Central memory CD8-positive, alpha-beta T cell (primary cell): Measurements from ENCODE around the gene POLR3E.

Experiments used
- ATAC-seq: fragments of 150-1000 bp; cut with Tn5 transposase; replicated peaks from 2 replicates; pipeline ENCODE4 v1.10.0; 2022; ENCODE audit warnings: mild to moderate bottlenecking, moderate FRiP score, moderate number of reproducible peaks; ENCODE audit not compliant: poor library complexity, severe bottlenecking; ENCODE audit errors: extremely low read depth
- DNase-seq, 2 donors: peaks; one replicate each; pipeline ENCODE4 v3.0.0; 2021; ENCODE audit warnings: low spot score in 2 of 2
- H3K27ac Mint-ChIP-seq: one replicate; pipeline ENCODE4 v1.8.0; 2022; ENCODE audit warnings: low read depth, mild to moderate bottlenecking, moderate library complexity, mixed read lengths
- H3K27me3 Mint-ChIP-seq: one replicate; pipeline ENCODE4 v1.8.0; 2022; ENCODE audit warnings: mixed read lengths
- H3K36me3 Mint-ChIP-seq: one replicate; pipeline ENCODE4 v1.8.0; 2022; ENCODE audit warnings: mild to moderate bottlenecking, moderate library complexity, mixed read lengths; ENCODE audit not compliant: insufficient read depth
- H3K4me1 Mint-ChIP-seq: one replicate; pipeline ENCODE4 v1.8.0; 2022; ENCODE audit warnings: mixed read lengths
- H3K4me3 Mint-ChIP-seq: one replicate; pipeline ENCODE4 v1.8.0; 2022; ENCODE audit warnings: mild to moderate bottlenecking, moderate library complexity, mixed read lengths
- H3K9me3 Mint-ChIP-seq: one replicate; pipeline ENCODE4 v1.8.0; 2022; ENCODE audit warnings: mixed read lengths

The POLR3E gene

DNA sequence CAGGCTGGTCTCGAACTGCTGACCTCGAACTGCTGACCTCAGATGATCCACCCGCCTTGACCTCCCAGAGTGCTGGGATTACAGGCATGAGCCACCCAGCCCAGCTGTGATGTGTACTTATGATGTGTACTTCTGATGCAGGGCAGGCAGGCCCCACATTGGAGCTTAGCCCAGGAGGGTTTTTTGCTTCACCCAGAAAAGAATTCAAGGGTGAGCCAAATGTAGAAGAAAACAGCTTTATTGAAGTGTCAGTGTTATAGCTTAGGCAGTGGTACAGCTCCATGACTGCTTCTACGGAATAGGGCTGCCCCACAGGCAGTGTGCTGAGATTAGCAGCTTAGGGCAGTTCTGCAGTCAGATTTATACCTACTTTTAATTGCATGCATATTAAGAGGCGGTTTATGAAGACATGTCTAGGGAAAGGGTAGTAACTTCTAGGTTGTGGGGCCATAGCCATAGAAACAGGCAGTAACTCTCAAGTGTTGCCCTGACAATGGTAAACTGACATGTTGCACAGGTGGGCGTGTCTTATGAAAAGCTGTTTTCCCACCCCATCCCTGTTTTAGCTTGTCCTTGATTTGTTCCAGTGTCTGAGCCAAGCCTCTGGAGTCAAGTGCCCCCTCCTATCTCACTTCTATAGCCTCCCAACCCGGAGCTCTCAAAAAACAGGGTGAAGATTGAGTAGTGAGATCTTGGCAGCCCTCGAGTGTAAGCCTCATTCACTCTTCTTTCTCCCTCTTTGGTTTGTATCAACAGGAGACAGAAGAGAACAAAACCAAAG, 24.1 kb upstream of the POLR3E start:
- DNase-seq (no peak), ATAC-seq (no peak)
- peaks cover 17% of the 10 kb centered on the region for H3K36me3 Mint-ChIP-seq
- no peaks in the 10 kb centered on the region for H3K4me1 Mint-ChIP-seq
- H3K27me3 Mint-ChIP-seq, result no peaks in the 10 kb centered on the region
- H3K9me3 Mint-ChIP-seq, result no peaks in the 10 kb centered on the region
- H3K27ac Mint-ChIP-seq, result no peak overlapping the region
- H3K4me3 Mint-ChIP-seq, result no peak overlapping the region

- Mint-ChIP-seq H3K4me3 (no peak overlapping the region), H3K9me3 (no peaks in the 10 kb centered on the region), H3K36me3 (peaks cover 17% of the 10 kb centered on the region), H3K4me1 (no peaks in the 10 kb centered on the region), H3K27ac (no peak overlapping the region), H3K27me3 (no peaks in the 10 kb centered on the region)
- DNase-seq (no peak), ATAC-seq (no peak)
Observed at GRCh38 chr16:22274916-22275315, 22.3 kb upstream of the POLR3E start.

DNA sequence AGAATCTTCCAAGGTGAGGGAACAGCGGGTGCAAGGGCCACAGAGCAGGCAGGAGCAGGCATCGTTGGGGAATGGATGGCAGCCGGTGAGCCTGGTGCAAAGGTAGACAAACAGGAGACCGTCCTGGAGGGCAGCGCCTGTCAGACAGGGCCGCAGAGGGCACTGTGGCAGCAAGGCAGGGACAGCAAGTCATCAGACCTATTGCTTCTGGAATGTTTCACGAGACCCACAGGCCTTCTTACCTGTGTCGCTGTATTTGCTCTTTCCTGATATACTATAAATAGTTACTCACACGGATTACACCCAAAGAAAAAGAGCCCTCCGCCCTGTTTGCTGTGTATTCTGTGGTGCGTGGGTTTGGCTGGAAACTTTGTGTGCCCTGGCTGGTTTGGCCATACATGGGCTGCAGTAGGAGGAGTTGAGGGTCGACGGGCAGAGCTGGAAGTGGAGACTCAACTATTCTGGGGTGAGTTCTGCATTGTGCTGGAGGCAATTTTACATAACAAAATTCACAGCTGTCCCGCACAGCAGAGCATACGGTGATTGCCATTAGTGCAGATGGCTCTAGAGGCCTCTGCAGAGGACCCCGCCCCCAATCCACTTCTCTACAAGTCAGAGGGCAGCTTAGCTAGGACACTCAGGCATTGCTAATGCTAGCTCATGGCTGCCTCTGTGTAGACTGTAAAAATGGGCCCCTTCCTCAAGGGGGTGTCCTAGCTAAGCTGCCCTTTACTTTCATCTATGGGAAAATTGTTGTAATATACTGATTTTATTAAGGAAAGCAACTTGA, 18.6 kb upstream of the POLR3E start:
- H3K27ac Mint-ChIP-seq, result no peak overlapping the region
- H3K9me3 Mint-ChIP-seq, result no peaks in the 10 kb centered on the region
- no peak overlapping the region for H3K4me3 Mint-ChIP-seq
- no peaks in the 10 kb centered on the region for H3K4me1 Mint-ChIP-seq
- H3K27me3 Mint-ChIP-seq, result no peaks in the 10 kb centered on the region
- ATAC-seq (no peak), DNase-seq (no peak)
- H3K36me3 Mint-ChIP-seq, result peaks cover 17% of the 10 kb centered on the region

DNA sequence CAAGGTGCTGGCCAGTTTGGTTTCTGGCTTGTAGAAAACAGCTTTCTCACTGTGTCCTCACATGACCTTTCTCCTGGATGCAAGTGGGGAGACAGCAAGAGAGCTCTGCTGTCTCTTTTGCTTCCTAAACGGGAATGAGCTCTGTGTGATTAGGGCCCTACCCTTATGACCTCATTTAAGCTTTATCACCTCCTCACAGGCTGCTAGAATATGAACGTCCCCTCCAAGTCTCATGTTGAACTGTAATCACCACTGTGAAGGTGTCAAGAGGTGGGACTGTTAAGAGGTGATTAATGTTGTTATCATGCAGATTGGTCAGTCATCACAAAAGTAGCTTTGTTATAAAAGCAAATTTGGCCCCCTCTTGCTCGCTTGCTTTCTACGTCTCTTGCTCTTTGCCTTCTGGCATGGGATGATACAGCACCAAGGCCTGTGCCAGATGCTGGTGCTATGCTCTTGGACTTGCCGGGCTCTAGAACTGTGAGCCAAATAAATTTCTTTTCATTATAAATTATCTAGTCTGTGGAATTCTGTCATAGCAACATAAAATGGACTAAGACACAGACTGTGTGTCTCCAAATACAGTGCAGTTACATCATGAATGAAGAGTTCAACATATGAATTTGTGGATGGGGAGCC, 14.8 kb upstream of the POLR3E start:
- Mint-ChIP-seq H3K4me1 (no peaks in the 10 kb centered on the region), H3K9me3 (no peaks in the 10 kb centered on the region), H3K27me3 (no peaks in the 10 kb centered on the region), H3K36me3 (peaks cover 13% of the 10 kb centered on the region), H3K4me3 (no peak overlapping the region), H3K27ac (no peak overlapping the region)
- ATAC-seq (no peak), DNase-seq (no peak)

DNA sequence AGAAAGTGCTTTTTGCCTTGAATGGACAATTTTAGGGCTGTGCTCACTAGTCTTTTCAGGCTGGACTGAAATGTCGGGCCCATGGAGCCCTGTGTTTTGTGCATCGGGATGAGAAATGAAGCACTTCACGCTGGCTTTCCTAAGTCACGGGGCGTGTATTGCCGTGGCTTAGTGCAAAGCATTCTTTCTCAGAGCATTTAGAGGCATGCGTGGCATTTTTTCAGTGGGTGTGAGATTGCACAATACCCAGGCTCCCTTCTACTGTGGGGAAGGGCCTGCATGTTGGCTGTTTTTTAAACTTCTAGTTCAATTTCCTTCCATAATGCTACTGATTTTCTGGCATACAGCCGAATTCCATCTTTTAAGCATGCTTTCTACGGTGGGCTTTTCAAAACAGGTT, 12.6 kb upstream of the POLR3E start:
- no peak for ATAC-seq
- no peaks in the 10 kb centered on the region for H3K9me3 Mint-ChIP-seq
- H3K27me3 Mint-ChIP-seq, result no peaks in the 10 kb centered on the region
- no peaks in the 10 kb centered on the region for H3K4me1 Mint-ChIP-seq
- peaks cover 9% of the 10 kb centered on the region for H3K36me3 Mint-ChIP-seq
- no peak overlapping the region for H3K4me3 Mint-ChIP-seq
- DNase-seq, result no peak
- H3K27ac Mint-ChIP-seq, result no peak overlapping the region

GRCh38 chr16:22285080-22285479, 12.1 kb upstream of the POLR3E start:
- no peak for ATAC-seq

DNA sequence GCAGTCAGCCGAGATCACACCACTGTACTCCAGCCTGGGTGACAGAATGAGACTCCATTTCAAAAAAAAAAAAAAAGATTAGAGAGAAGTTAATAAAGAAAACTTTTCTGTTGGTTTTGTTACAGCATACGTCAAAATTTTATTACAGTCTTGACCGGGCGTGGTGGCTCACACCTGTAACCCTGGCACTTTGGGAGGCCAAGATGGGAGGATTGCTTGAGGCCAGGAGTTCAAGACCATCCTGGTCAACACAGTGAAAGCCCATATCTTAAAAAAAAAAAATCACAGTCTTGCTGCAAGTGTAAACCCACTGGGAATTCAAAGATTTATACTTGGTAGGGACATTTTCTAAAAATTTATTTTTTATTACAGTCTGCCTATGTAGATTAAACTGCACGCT, 6.2 kb upstream of the POLR3E start:
- Mint-ChIP-seq H3K36me3 (peaks cover 2% of the 10 kb centered on the region), H3K4me1 (peaks cover 1% of the 10 kb centered on the region)
- DNase-seq, result no peak

More at GRCh38 chr16:22285080-22285479, 12.1 kb upstream of the POLR3E start:
- Mint-ChIP-seq H3K9me3 (no peaks in the 10 kb centered on the region), H3K4me1 (no peaks in the 10 kb centered on the region), H3K27ac (no peak overlapping the region), H3K36me3 (peaks cover 7% of the 10 kb centered on the region), H3K4me3 (no peak overlapping the region), H3K27me3 (no peaks in the 10 kb centered on the region)
- no peak for DNase-seq

DNA sequence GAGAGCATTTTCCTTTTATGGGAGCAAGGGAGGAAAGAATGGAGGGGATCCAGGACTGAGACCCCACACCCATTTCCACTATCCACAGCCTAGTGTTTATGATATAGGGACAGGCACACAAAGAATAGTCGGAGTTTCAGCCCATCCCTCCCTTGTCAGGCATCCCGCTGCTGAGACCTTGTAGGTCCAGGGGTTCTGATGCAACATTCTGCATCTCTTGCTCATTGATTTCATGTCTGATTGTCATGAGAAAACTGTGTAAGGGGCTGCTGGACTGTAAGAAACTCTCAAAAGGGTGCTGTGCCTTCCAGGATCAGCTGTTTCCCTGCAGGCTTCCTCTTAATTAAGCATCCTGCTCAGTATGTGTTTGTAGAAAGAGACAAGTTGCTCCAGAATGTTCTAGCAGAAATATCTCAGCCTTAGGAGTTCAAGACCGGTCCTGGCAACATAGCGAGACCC, 5.3 kb upstream of the POLR3E start:
- no peak overlapping the region for H3K4me3 Mint-ChIP-seq
- no peak for ATAC-seq
- no peaks in the 10 kb centered on the region for H3K27me3 Mint-ChIP-seq
- peaks cover 10% of the 10 kb centered on the region for H3K36me3 Mint-ChIP-seq
- peaks cover 10% of the 10 kb centered on the region for H3K4me1 Mint-ChIP-seq
- DNase-seq, result no peak
- no peaks in the 10 kb centered on the region for H3K9me3 Mint-ChIP-seq
- H3K27ac Mint-ChIP-seq, result no peak overlapping the region

More for the DNA sequence above, 6.2 kb upstream of the POLR3E start:
- ATAC-seq, result no peak
- Mint-ChIP-seq H3K27ac (no peak overlapping the region), H3K27me3 (no peaks in the 10 kb centered on the region), H3K9me3 (no peaks in the 10 kb centered on the region), H3K4me3 (no peak overlapping the region)

DNA sequence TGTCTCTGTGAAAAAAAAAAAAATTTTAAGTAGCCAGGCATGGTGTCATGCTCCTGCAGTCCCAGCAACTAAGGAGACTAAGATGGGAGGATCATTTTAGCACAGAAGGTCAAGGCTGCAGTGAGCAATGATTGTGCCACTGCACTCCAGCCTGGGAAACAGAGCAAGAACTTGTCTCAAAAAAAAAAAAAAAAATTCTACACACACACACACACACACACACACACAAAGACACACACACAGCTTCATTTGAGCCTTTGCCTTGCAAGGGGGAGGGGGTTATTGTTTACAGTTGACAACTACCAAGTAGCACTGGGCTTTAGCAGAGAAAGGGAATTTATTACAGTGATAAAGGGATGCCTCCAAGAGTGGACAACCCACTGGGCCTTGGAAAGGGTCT, 4.9 kb upstream of the POLR3E start:
- Mint-ChIP-seq H3K27ac (no peak overlapping the region), H3K36me3 (peaks cover 15% of the 10 kb centered on the region), H3K4me1 (peaks cover 14% of the 10 kb centered on the region), H3K4me3 (no peak overlapping the region), H3K9me3 (no peaks in the 10 kb centered on the region), H3K27me3 (no peaks in the 10 kb centered on the region)
- ATAC-seq (no peak), DNase-seq (no peak)

- Mint-ChIP-seq H3K27me3 (no peaks in the 10 kb centered on the region), H3K4me3 (no peak overlapping the region), H3K9me3 (no peaks in the 10 kb centered on the region), H3K36me3 (peaks cover 26% of the 10 kb centered on the region), H3K4me1 (peaks cover 22% of the 10 kb centered on the region), H3K27ac (no peak overlapping the region)
- ATAC-seq (no peak), DNase-seq (no peak)
Observed at GRCh38 chr16:22293137-22294106, 3.8 kb upstream of the POLR3E start.

DNA sequence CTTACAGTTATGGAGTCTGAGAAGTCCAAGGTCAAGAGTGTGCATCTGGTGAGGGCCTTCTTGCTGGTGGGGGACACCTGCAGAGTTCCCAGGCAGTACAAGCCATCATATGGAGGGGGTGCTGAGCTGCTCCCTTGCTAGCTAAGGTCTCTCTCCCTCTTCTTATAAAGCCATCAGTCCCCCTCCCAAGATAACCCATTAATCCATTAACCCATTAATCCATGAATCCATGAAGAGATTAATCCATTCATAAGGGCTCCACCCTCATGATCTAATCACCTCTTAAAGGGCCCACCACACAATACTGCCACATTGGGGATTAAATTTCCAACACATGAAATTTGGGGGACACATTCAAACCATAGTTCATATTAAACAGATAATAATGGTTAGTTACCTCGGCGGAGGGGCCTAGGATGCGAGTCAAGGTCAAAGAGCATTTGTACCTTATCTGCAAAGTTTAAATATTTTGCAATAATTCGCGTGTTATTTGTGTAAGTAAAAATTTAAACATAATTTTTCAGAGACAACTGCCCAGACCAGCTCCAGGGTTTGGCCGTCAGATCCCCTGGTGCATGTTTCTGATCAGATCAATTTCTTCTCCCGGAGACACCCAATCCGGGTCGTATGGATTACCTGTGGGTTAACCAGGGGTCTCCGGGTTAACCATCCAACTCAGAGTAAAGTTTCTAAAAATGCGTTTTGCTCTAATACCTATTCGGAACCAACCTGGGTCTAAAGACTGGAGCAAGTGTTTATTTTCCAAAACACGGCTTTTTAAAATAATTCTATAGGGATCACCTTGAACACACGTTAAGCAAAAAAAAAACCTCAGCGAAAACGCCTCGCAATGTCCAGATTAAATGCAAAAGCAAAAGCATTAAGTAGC, 740 bp upstream of the POLR3E start:
- H3K4me1 Mint-ChIP-seq, result peaks cover 45% of the 10 kb centered on the region
- peaks cover 41% of the 10 kb centered on the region for H3K36me3 Mint-ChIP-seq
- H3K27me3 Mint-ChIP-seq, result no peaks in the 10 kb centered on the region

More for the DNA sequence above, 740 bp upstream of the POLR3E start:
- Mint-ChIP-seq H3K9me3 (no peaks in the 10 kb centered on the region), H3K27ac (peak overlapping the region; percentile 99), H3K4me3 (peak overlapping the region; percentile 87)
- ATAC-seq (no peak), DNase-seq (no peak)
